Endothelial cell of umbilical vein (primary cell): ENCODE data around the gene BRMS1.

Experiments used
- EZH2 ChIP-seq: IDR thresholded peaks from 2 replicates; pipeline ENCODE4 v1.6.1; 2012; ENCODE audit warnings: borderline replicate concordance, low read depth, mild to moderate bottlenecking, moderate library complexity, low read length, inconsistent platforms; ENCODE audit not compliant: severe bottlenecking
- FOS ChIP-seq: IDR thresholded peaks from 2 replicates; pipeline ENCODE4 v1.6.1; 2011; ENCODE audit warnings: mild to moderate bottlenecking, low read length, moderate library complexity, borderline replicate concordance; ENCODE audit not compliant: insufficient read depth
- GATA2 ChIP-seq: IDR thresholded peaks from 2 replicates; pipeline ENCODE4 v1.7.0; 2011; ENCODE audit warnings: low read depth, mild to moderate bottlenecking, moderate library complexity, mixed read lengths, low read length; ENCODE audit not compliant: insufficient read length, insufficient read depth
- JUN ChIP-seq: IDR thresholded peaks from 2 replicates; pipeline ENCODE4 v1.6.1; 2011; ENCODE audit warnings: borderline replicate concordance, low read depth; ENCODE audit not compliant: insufficient read length, insufficient read depth
- POLR2A ChIP-seq: IDR thresholded peaks from 2 replicates; pipeline ENCODE4 v1.6.1; 2012; ENCODE audit warnings: low read depth, mild to moderate bottlenecking, control low read depth, low read length
- POLR2AphosphoS5 ChIP-seq: IDR thresholded peaks from 2 replicates; pipeline ENCODE4 v1.6.1; 2012; ENCODE audit warnings: low read depth, mild to moderate bottlenecking, control low read depth, low read length, moderate library complexity; ENCODE audit not compliant: insufficient read depth
- TF ChIP-seq, protein P1 (sequence below), 2 donors: IDR thresholded peaks; 1 replicate in 1 of 2; 2 replicates in 1 of 2; pipeline ENCODE4 v1.5.1; 2011; ENCODE audit warnings: low read length in 2 of 2, mild to moderate bottlenecking in 2 of 2, moderate library complexity in 2 of 2, control low read depth in 1 of 2, inconsistent platforms in 1 of 2, low read depth in 1 of 2; ENCODE audit not compliant: insufficient read depth in 1 of 2; ENCODE audit errors: extremely low read depth in 1 of 2
- TF ChIP-seq, protein P2 (sequence below): IDR thresholded peaks from 2 replicates; pipeline ENCODE4 v1.6.1; 2011; ENCODE audit not compliant: insufficient read depth, insufficient read length

DNA sequence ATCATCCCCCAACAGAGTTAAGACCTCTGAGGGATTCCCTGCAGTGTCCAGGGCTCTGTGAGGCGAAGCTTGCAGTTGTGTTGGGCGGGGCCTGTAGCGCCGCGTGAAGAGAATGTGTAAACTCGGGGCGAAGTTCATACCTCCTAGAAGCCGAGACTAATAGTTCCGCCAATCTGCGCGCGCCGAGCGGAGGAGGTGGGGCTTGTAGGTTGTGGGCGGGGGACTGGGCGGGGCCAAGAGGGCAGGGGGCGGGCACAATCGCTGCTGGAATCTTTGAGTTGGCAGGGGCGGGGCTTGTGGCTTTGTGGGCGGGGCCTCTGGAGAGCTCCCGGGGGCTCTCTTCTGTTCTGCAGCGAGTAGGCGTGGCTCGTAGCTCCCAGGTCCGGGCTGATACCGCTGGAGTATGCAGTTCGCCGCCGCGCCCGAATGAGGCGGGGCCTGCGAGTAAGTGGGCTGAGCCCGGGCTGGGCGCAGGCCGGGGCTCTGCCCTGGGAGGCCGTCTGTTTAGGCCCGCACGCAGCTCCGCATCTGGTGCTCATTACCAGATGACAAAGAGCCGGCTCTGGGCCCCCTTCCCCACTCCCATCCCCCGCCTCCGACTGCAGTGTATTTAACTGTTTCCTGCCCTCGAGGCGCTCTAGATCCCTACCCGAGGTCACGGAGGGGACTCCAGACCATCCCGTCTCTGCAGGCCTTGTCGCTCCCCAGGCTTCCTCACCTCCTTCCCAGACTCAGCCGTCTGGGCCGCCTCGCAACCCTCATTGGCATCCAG, 32.2 kb downstream of the BRMS1 start:
- TF ChIP-seq, protein P1, sequence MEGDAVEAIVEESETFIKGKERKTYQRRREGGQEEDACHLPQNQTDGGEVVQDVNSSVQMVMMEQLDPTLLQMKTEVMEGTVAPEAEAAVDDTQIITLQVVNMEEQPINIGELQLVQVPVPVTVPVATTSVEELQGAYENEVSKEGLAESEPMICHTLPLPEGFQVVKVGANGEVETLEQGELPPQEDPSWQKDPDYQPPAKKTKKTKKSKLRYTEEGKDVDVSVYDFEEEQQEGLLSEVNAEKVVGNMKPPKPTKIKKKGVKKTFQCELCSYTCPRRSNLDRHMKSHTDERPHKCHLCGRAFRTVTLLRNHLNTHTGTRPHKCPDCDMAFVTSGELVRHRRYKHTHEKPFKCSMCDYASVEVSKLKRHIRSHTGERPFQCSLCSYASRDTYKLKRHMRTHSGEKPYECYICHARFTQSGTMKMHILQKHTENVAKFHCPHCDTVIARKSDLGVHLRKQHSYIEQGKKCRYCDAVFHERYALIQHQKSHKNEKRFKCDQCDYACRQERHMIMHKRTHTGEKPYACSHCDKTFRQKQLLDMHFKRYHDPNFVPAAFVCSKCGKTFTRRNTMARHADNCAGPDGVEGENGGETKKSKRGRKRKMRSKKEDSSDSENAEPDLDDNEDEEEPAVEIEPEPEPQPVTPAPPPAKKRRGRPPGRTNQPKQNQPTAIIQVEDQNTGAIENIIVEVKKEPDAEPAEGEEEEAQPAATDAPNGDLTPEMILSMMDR (IDR thresholded peaks at IDR 0.05; ENCODE audit: extremely low read depth in 1 of 2, insufficient read depth in 1 of 2, low read depth in 1 of 2, low read length in 2 of 2): no peak
- TF ChIP-seq, protein P2, sequence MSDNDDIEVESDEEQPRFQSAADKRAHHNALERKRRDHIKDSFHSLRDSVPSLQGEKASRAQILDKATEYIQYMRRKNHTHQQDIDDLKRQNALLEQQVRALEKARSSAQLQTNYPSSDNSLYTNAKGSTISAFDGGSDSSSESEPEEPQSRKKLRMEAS: no peak
- TF ChIP-seq JUN (no peak), POLR2A (no peak), FOS (no peak), EZH2 (no peak), POLR2AphosphoS5 (peak; percentile 28), GATA2 (no peak)
